T-helper 22 cell (primary cell): ENCODE data around the gene CCDC120.

Experiments
- DNase-seq: peaks from one replicate; pipeline ENCODE4 v3.0.0-alpha.2; 2020; ENCODE audit warnings: low read depth

CCDC120 gene, protein sequence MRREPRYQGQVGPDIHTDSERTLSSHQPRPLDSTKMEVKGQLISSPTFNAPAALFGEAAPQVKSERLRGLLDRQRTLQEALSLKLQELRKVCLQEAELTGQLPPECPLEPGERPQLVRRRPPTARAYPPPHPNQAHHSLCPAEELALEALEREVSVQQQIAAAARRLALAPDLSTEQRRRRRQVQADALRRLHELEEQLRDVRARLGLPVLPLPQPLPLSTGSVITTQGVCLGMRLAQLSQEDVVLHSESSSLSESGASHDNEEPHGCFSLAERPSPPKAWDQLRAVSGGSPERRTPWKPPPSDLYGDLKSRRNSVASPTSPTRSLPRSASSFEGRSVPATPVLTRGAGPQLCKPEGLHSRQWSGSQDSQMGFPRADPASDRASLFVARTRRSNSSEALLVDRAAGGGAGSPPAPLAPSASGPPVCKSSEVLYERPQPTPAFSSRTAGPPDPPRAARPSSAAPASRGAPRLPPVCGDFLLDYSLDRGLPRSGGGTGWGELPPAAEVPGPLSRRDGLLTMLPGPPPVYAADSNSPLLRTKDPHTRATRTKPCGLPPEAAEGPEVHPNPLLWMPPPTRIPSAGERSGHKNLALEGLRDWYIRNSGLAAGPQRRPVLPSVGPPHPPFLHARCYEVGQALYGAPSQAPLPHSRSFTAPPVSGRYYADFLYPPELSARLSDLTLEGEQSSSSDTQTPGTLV

DNA sequence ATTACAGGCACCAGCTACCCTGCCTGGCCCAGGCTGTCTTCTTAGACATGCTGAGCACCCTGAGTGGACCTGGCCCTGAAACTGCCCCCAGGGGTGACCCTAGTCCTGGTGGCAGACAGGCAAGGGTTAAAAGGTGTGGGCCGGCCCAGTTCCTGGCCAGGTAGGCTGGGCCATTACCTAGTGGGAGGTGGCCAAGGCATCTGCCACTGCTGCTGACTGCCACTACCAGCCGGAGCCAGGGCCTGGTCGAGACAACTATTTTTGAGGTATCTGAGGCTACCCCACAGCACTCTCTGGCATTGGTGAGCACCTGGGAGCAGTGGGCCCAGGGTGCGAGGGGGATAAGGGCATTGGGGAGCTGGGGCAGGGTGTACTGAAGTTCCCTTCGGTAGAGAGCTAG, at the start of gene CCDC120:
Gene CCDC120 (plus strand): TSS at position 206 of the 400 bp plus-strand sequence. CDS start 3,043 bp downstream, outside the sequence.
- DNase-seq, result no peak

DNA sequence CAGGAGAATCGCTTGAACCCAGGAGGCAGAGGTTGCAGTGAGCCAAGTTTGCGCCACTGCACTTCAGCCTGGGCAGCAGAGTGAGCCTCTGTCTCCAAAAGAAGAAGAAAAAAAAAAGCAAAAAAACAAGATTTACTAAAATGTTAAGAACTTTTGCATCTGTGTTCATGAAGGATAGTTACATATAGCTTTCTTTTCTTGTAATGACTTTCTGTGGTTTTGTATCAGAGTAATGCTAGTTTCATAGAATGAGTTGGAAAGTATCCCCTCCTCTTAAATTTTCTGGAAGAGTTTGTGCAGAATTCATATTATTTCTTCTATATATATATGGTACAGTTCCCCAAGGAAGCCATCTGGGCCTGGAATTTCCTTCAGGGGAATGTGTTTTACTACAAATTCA, 39.7 kb upstream of the CCDC120 start:
- no peak for DNase-seq

DNA sequence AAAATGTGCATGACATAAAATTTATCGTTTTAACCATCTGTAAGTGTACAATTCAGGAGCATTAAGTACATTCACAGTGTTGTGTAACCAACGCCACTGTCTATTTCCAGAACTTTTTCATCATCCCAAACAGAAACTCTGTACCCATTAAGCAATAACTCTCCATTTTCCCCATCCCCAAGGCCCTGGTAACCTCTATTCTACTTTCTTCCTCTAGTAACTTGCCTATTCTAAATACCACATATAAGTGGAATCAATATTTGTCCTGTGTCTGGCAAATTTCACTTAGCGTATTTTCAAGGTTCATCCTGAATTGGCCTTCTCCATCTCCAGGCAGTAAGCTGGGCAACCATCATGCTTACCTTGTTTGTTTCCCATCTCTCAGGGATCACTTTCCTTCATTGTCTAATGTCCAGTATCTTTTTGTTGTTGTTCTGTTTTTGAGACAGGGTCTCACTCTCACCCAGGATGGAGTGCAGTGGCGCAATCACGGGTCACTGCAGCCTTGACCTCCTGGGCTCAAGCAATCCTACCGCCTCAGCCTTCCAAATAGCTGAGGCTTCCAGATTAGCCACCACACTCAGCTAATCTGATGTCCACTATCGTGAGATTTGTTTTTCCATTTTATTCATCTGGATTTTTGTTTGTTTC, 39.1 kb upstream of the CCDC120 start:
- no peak for DNase-seq

DNA sequence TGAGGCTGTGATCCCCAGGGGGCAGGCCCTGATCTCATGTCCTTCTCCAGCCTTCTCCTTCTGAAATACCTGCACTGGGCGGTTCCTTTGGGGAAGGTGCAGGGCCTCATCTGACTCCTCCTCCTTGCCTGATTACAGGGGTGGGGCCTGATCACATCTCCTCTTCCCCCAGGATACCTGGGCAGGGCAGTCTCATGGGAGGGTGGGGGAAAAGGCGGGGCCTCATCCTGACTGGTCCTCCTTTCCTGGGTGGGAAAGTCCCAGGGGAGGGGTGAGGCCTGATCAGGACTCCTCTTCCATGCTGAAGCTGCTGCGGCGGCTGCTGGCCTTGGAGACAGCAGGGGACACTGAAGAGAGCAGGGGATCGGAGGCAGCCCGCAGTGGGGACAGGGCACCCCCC, 28.9 kb upstream of the CCDC120 start:
- no peak for DNase-seq

DNA sequence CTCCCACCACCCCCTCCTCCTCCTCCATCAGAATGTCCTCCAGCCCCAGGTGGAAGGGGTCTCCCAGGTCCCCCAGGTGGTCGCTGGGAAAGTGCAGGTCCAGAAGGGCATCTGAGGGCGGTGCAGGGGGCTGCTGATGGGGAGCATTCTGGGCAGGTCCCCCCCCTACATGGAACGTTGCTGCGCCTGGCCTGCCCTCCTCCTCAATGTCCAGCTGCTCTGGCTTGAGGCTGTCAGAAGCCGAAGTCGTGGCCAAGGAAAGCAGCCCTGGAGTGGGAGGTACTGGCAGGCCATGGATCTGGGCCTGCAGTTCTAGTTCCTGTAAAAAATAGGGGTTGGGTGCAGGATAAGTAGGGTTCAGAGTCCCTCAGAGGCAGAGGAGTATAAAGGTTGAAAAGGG, 28.5 kb upstream of the CCDC120 start:
- no peak for DNase-seq

DNA sequence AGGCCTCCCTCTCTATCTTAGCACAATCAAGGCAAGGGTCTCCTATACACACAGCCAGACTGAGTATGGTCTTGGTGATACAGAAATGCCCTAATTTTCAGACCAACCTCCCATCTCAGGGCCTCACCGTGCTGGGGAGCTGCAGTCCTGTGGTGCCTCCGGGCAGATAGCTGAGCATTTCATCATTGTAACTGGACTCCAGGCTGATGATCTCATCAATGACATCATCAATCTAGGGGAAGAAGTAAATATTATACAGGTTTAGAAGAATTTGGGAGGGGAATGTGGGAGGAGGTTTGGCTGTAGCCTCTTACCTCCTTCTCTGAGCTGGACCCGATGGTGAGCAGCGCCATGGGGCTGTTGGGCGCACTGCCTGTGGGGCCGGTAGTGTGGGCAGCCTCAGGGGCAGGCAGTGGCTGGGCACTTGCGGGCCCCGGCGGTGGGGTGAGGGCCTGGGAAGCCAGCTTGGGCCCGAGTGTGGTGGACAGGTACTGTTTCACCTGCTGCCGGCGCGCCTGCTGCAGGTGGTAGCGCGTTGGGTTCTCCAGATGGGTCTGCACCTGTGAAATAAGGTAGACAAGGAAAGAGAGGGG, 20.8 kb upstream of the CCDC120 start:
- DNase-seq, result no peak

DNA sequence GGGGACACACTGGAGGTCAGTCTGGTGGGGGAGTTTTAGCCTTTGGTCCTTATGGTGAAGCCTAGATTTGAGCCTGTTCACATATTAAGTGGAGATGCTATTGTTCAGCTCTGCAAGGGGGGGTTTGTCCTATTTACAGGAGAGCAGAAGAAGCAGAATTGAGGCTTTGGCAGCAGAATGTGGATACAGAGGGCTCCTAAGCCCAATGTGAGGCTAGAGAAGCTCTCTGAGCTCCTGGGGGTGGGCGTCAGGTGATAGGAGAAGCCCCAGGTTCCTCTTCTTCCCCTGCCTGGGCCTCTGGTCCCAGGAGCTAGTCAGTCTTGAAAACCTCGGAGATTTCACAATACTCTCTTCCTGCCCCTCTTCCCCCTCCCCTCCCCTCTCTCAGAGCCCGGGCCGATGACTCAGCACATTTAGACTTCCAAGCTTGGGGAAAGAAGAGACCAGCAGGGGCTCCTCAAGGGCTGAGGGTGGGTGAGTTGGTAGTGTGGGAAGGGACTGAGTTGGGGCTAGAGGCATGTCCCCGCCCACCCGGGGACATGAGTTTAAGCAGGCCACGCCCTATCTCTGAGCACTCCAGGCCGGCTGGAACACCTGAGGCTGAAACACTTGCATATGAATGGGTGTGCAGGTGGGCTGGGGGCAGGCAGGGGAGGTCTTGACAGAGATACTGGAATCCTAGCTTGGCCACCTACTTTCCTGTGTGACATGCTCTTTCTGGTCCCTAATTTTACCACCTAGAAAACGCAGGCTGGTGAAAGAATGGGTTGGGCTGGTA, 19.0 kb upstream of the CCDC120 start:
- peak; percentile 34 for DNase-seq

DNA sequence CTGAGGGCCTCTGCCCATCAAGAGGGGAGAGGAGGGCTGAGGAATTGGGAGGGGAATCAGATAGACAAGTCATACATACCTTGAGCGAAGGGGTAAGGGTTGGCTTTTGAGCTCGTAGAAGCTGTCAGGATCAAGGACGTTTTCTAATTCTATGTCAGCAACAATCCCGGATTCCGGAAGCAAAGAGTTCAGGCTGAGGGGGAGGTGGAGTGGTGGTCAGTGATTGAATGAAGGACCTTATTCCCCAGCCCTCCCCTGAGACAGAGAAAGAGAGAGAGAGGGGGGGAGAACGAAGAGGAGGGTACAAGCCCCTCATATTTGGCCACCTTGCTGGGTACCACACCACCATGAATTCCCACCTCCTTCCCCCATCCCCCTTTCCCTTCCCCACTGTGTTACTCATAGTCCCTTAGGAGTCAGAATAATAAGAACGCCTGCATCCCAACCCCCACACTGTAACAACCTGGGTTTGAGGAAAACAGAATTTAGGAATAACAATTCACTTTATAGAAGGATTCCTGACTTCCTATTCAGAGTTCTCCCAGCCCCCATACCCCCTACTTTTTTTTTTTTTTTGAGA, 18.3 kb upstream of the CCDC120 start:
- no peak for DNase-seq

DNA sequence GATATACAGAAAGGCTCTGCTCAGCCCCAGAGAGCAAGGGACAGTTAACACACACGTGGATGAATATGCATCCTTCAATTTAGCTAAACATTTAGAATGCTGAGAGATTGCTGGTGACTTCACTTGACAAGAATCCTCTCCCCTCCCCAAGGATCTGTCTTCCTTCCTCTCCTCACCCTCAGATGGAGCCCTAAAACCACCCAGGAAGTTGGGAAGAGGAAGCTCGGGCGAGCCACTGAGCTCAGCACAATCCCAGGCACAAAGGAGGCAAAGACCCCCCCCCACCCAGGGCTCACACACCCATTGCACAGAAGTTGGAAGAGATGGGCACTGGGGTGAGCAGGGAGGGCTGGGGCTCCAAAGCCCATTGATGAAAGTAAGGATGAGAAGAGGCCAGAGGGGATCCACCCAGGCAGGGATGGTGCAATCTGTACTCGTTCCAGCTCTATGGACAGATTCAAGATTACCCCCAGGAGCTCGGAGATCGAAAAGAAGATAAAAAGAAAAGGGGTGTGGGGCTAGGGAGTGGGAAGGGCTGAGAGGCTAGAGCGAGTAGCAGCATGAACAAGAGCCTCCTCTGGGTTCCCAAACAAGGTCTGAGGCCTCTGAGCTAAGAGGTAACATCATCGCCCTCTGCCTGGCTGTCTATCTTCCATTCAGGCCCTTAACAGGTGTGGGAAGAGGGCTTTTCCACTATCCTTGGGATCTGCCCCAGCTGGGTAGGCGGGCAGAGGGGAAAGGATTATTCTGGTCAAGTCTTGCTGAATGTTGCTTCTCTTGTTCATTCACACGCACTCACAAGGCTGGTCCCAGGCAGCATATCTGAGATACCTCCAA, 16.8 kb upstream of the CCDC120 start:
- DNase-seq, result no peak

DNA sequence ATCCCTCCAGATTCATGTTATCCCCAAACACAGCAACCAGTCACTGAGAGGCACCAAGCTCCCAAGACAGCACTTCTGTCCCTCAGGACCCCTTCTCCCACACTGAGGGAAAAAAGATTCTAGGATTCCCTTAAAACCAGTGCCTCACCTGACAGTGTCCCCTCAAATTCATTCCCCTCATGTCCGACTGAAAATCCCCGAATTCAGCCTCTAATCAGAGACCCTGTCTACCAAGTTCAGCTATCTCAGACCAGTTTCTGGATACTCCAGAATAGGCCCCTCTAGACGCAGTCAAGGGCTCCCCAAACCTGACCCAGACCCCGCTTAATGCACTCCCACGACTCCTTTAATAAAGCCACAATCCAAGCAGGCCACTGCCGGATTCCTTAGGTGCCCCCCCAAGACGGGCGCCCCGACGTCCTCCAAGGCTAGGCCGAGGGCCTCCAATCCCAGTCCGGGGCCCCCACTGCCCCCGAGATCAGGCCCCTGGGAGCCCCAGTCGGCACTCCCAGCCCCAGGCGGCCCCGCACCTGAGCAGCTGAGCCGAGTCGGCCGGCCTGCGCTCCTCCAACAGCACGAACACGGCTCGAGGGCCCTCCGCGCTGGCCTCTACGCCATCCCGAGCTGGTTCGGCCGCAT, 16.1 kb upstream of the CCDC120 start:
- no peak for DNase-seq

DNA sequence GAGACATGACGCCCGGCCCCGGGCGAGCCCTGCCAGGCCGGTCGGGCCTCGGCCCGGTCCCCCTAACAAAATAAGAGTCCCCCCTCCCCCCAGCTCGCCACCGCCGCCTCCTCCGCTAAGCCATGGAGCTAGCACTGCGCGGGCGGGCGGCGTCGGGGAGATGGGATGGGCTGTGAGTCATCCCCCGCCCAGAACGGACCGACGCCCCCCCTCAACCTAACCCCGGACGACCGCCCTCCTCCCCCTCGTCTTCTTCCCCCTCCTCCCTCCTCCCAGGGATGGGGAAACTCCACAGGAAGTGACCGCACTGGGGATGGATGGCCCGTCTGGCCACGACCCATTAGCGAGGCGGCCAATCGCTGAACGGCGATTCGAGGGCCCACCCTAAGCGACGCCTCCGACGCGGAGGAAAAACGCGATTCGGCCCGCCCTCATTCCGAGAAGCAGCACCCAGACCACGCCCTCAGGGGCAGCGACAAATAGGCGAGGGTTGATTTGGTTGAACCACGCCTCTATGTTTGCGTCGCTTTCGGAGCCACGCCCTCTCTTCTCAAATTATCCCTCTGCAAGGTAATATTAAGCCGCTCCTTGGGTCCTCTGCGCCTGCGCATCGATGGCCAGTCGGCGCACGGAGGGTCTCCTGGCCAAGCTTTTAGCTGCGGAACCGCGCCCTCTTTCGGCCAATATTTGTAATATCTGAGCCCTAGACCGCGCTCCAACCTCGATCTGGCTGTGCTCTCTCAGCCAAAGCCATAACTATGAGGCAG, 15.4 kb upstream of the CCDC120 start, which contains the start of gene TFE3:
Gene TFE3 (minus strand): TSS at position 138 of the 767 bp plus-strand sequence. CDS start 131 bp downstream, at position 7.
- peak; percentile 93 for DNase-seq

DNA sequence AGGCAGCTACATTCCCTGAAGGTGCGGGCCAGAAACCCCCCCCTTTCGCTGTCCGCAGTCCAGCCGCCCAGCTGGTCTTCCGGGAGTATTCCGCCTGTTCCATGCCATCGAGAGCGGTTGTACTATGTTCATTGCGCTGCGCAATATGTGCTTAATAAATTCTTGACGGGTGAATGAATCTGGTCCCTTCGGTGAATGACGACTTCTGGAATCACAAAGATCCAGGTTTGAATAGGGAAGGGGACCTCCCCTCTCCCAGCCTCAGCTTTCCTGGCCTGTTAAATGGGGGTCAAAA, 14.9 kb upstream of the CCDC120 start:
- DNase-seq, result no peak

DNA sequence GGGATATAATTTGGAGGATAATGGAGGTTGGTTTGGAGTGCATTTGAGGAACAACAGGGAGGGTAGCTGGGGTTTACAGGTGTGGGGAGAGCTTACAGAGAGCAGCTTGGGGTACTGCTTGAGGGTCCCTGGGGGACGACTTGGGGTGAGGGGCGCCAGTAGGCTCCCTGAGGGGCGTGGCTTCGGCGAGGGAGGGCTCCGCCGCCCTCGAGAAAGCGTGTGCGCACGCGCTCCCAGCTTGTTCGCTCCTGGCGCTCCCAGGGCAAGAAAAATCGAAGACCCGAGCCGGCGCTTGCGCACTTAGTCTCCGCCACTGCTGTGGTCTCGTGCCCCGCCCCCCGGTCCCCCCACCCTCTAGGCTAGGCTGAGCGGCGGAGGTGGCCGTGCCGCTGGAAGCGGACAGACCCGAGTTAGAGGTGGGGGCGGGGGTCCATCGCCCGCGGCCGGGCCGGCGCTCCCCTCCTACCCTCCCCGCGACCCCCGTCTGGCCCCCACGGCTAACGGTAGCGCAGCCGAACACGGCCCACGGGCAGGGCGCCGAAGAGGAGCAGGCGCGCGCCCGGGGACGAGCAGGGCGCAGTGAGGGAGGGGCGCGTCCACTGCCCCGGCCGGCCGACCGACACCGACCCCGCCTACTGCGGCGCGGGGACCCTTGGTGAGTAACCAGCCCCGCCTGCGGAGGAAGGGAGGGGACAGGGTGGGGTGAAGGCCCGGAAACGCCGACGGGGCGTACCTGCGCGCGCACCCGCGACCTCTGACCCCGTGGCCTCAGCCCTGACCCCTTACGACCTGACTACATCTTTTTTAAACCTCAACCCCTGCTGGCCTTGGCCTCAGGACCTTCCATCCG, 5.4 kb upstream of the CCDC120 start:
- peak; percentile 30 for DNase-seq

DNA sequence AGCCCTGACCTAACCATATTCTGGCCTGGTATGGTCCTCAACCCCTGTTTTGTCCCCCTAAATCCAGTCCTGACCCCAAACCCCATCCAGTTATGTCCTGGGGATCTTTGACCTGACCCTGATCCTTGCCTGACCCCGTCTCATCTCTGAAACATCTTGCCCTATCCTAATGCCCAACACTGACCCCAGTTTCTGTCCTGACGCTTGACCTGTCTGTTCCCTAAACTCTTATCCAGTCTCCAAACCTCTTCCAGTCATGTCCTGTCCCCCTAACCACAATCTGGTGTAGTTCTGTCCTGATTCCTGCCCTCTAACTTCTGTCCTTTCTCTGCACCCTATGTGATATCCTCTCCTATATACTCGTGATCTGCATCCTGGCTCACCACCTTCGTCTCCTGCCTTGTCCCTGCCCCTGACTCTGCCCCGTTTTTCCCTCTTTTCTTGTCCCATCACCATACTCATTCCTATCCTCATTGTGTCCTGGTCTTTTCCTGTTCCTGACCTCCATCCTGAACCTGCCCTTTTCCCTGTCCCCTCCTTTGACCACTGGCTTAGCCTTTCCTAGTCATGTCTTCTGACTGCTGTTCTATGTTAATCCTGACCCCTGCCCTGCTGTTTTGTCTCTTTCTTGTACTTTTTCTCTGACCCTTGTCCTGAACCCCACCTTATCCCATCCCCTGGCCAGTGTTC, 4.6 kb upstream of the CCDC120 start:
- DNase-seq, result no peak

DNA sequence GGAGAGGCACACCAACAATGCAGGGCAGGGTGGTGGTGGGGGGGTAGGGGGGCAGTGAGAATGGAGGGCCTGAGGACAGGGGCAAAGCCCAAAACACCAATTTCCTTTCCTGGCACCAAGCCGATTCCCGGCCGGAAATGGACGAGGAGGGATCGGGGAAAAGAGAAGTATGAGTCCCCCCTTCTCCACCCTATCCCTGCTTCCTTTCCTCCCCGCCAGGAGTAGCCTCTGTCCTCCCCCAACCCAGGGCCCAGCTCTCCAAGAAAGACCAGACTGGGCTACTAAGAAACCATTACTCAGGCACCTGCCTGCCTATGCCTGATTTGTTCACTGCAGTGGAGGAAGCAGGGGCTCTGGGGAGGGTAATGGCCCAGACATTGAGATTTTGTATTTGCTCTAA, 402 bp downstream of the CCDC120 start:
- no peak for DNase-seq

DNA sequence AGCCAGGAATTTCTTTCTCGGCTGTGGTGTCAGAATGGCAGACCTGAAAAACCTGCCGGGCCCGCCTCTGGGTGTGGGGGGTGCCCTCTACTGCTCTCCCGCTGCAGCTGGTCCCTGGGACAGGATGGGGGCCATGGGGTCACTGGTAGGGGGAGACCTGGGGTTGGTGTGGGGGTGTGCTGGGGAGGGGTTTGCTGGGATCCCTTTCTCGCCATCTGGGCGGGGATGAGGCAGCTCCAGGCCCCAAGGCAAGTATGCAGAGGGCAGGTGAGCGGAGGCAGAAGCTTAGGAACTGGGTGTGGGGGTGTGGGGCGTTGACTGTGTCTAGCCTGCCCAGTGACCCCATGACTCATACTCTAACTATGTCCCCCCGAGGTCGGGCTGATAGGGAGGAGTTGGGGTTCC, 884 bp downstream of the CCDC120 start:
- DNase-seq, result no peak

DNA sequence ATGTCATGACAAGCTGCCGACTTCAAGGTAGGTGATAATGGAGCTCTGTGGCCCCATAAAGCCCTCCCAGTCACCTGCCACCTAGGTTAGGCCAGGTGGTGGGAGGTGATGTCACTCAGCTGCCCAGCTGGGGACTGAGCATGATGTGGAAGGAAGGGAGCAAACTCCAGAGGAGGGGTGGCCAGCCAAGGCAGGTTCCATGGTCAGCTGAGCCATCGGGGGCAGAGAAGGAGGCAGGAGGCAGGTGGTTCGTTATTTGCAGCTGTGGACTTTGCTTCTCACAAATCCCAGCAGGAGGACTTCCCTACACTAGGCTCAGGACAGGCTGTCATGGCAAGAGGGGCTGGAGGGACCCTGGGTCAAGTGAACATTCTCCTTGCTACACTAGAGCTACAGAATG, 2.1 kb downstream of the CCDC120 start:
- no peak for DNase-seq

DNA sequence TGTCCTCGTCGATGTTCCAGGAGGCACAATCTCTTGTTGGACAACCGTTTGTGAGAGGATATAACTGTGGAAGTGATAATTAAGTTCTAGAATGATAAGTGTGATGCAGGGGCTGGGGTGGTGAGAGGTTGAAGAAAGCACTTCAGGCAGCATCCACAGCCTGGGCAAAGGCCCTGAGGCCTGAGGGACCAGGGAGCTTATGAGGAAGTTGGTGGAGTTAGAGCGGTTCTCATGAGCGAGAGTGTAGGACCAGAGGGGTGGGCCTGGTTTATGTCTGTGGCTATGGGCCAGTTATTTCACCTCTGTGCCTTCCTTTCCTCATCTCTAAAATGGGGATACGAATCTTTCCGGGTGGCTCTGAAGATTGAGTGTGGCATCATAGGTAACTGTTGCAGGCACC, 2.7 kb downstream of the CCDC120 start:
- no peak for DNase-seq
